Measurements from ENCODE around the gene DGLUCY. TPM values are rescaled to one million over a fixed set of nuclear protein-coding genes. Genes with fewer than 3 reads are reported as not detected.

Gene DGLUCY
- total and polyA plus RNA-seq, 2 of the 8 experiments (the other 6 are each of a cell fraction or from before 2014, with no cell fraction given): 24.9 to 31.8 TPM

DNA sequence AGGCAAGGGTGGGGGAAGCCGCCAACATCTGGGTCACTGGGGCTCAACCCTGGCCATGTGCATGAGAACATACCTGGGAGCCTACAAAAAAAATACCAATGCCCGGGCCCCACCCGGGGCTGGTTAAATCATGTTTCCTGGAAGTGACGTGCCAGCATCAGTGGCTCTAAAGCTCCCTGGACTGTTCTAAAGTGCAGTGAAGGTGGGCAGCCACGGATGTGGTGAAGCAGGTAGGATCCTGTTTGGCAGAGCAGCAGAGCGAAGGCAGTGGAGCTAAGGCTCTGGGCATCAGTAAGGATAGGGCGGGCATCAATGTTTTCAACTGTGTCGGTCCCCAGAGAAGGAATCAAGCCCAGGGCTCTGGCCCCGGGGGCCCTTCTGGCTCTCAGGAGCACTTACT is 131.2 kb downstream of the DGLUCY start:
- H2AFZ ChIP-seq (ENCODE audit: low read length): 0 out of 2 replicates have a peak overlapping the region, but pooled peaks have one; percentile 89
- H3K27ac ChIP-seq (ENCODE audit: low read depth, low read length): no peak overlapping the region
- H4K20me1 ChIP-seq (replicated peaks in 1 of 2; ENCODE audit: control insufficient read depth in 1 of 2, insufficient read depth in 2 of 2, low read length in 2 of 2): no peaks in the 10 kb centered on the region
- no peak for TF ChIP-seq TCF12 (IDR thresholded peaks at IDR 0.05; ENCODE audit: low read depth, low read length)
- TF ChIP-seq KDM5A (IDR thresholded peaks at IDR 0.05; ENCODE audit: low read length): no peak
- no peak for TF ChIP-seq SP1 (IDR thresholded peaks at IDR 0.05; ENCODE audit: low read depth, low read length)
- no peak for TF ChIP-seq CHD2 (IDR thresholded peaks at IDR 0.05; ENCODE audit: low read length)
- no peak for TF ChIP-seq CTBP2 (IDR thresholded peaks at IDR 0.05; ENCODE audit: borderline replicate concordance, insufficient read depth, insufficient read length, low read length)
- no peak for TF ChIP-seq CREB1 (IDR thresholded peaks at IDR 0.05)
- no peak for TF ChIP-seq CEBPB (IDR thresholded peaks at IDR 0.05; ENCODE audit: low read depth, low read length)
- TF ChIP-seq SP4 (IDR thresholded peaks at IDR 0.05; ENCODE audit: low read length): no peak
- no peak for TF ChIP-seq CHD1 (IDR thresholded peaks at IDR 0.05; ENCODE audit: low read depth, low read length)
- TF ChIP-seq JUN (IDR thresholded peaks at IDR 0.05; ENCODE audit: low read depth, low read length): no peak
- TF ChIP-seq SIX5 (IDR thresholded peaks at IDR 0.05; ENCODE audit: low read depth, low read length): no peak
- no peak for TF ChIP-seq CBX8 (IDR thresholded peaks at IDR 0.05; ENCODE audit: borderline replicate concordance, low read depth, low read length)

More for the DNA sequence above, 131.2 kb downstream of the DGLUCY start:
- Histone ChIP-seq H3K9ac (replicated peaks in 1 of 4; ENCODE audit: extremely low read depth in 1 of 4, low read depth in 3 of 4, low read length in 3 of 4) (no peak overlapping the region), H4K91ac (replicated peaks; ENCODE audit: insufficient read length, low read length) (no peak overlapping the region), H2BK15ac (ENCODE audit: low read length) (no peak overlapping the region), H3K79me2 (ENCODE audit: control insufficient read depth in 1 of 2, insufficient read depth in 2 of 2, low read length in 2 of 2) (no peaks in the 10 kb centered on the region), H3K23ac (ENCODE audit: insufficient read length) (no peak overlapping the region), H3K9me3 (ENCODE audit: insufficient read depth in 2 of 2, low read depth in 1 of 2, low read length in 1 of 2) (no peaks in the 10 kb centered on the region), H2AK5ac (ENCODE audit: low read depth, low read length) (no peak overlapping the region), H2BK20ac (ENCODE audit: low read length) (no peak overlapping the region), H4K8ac (ENCODE audit: extremely low read depth, insufficient read depth, low read length) (no peak overlapping the region), H3K18ac (ENCODE audit: extremely low read depth, low read length) (no peak overlapping the region), H3K27me3 (replicated peaks in 1 of 4; ENCODE audit: control insufficient read depth in 3 of 4, extremely low read depth in 1 of 4, insufficient read depth in 3 of 4, low read length in 3 of 4) (peaks cover 0 to 2% (median 0%) of the 10 kb centered on the region in 4 experiments; a peak in 1 of 7 replicates), H2BK5ac (ENCODE audit: low read depth, low read length) (peak overlapping the region; percentile 35; the same call in 1 of the 2 replicates), H3K56ac (replicated peaks; ENCODE audit: insufficient read length, low read depth, low read length) (no peak overlapping the region), H3K23me2 (ENCODE audit: low read depth, low read length) (peaks cover 2% of the 10 kb centered on the region; the same call in 1 of the 2 replicates), H3K79me1 (ENCODE audit: low read depth, low read length) (no peaks in the 10 kb centered on the region), H3K4me3 (ENCODE audit: extremely low read depth in 1 of 4, insufficient read depth in 2 of 4, low read depth in 3 of 4, low read length in 4 of 4) (no peak overlapping the region), H3K4me1 (replicated peaks in 1 of 4; ENCODE audit: control insufficient read depth in 3 of 4, insufficient read depth in 4 of 4, low read length in 3 of 4) (no peaks in the 10 kb centered on the region; a peak in 3 of 7 replicates), H4K5ac (ENCODE audit: insufficient read length, low read depth, low read length) (no peak overlapping the region), H2BK12ac (ENCODE audit: low read depth, low read length) (no peak overlapping the region), H3K14ac (ENCODE audit: insufficient read length) (no peak overlapping the region), H3K4me2 (ENCODE audit: insufficient read depth in 1 of 2, low read depth in 2 of 2, low read length in 2 of 2) (no peak overlapping the region), H3K36me3 (ENCODE audit: control insufficient read depth in 2 of 4, insufficient read depth in 4 of 4, low read length in 3 of 4) (no peaks in the 10 kb centered on the region), H2BK120ac (replicated peaks; ENCODE audit: low read depth, low read length) (no peak overlapping the region), H3K4ac (replicated peaks; ENCODE audit: insufficient read length, low read depth, low read length) (no peak overlapping the region)
- FAIRE-seq (no peak), DNase-seq (ENCODE audit: low read depth in 1 of 2, low spot score in 2 of 2) (no peak)
- ChIA-PET POLR2A (ENCODE audit: partially characterized antibody) (interaction anchor here (1.3 to 2.4 kb wide), 3 partner anchors 11 to 16 kb away, joined by 3 to 14 read pairs (median 5); no protein-coding TSS in a partner anchor), CTCF (ENCODE audit: partially characterized antibody) (interaction anchor here (0.8 to 4.5 kb wide), 5 partner anchors 10 to 342 kb away, joined by 3 to 16 read pairs (median 8); no protein-coding TSS in a partner anchor)
- 88% methylated on average over 9 of the region's 9 CpGs; no CpG with 5 or more reads in 1 of the 2 experiments for WGBS, 2 experiments (ENCODE audit: extremely low coverage in 1 of 2, insufficient coverage in 1 of 2, insufficient read length in 1 of 2, insufficient replicate concordance in 2 of 2, low coverage in 1 of 2, low lambda C conversion rate in 2 of 2, missing lambda C conversion rate in 1 of 2)
